IPS-11a (cell line): ENCODE measurements around the gene RALGAPA1.

Experiments used
- H3K4me3 ChIP-seq: one replicate; pipeline ENCODE4 v1.5.1; 2013; ENCODE audit warnings: low read depth, low read length, control low read depth

The RALGAPA1 gene

DNA sequence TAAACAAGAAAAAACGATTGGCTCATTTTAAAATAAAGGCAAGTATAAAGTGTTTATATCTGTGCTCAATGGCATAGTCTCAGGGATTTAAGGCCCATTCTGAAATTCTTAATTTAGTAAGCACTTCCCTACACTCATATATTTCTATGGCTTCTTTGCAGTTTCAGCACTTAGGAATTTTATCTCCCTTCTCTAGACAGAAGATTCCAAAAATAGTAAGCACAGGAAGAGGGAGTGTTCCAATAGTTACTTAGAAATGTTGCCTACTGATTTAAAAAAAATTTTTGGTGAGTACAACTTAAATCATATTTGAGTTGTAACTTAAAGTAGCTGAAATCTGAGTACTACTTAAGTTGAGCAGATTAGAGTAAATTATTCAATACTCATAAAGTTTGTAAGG, 255.3 kb downstream of the RALGAPA1 start:
- no peak overlapping the region for H3K4me3 ChIP-seq

DNA sequence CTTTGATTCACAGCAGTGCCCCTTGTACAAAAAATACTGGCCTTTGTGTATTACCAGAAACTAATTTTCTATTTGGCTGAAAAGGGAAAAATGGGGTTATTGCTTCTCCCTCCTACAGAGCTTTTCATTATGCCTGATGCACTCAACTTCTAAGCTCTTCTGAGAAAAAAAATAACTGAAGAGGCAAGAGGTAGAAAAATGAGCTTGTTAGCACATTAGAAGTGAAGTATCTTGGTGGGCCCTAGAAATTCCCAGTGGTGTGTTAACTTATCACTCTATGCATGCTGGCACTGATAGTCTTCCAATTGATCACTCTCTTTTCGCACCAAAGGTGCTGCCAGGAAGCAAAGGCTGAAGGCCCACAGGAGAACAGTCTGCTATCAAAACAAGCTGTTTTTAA, 258.0 kb downstream of the RALGAPA1 start:
- H3K4me3 ChIP-seq: no peak overlapping the region

- no peak overlapping the region for H3K4me3 ChIP-seq
Measured at GRCh38 chr14:35549551-35549950, 259.5 kb downstream of the RALGAPA1 start.

- no peak overlapping the region for H3K4me3 ChIP-seq
Measured at GRCh38 chr14:35543006-35543405, 266.1 kb downstream of the RALGAPA1 start.

GRCh38 chr14:35539969-35540368, 269.1 kb downstream of the RALGAPA1 start:
- H3K4me3 ChIP-seq: no peak overlapping the region

DNA sequence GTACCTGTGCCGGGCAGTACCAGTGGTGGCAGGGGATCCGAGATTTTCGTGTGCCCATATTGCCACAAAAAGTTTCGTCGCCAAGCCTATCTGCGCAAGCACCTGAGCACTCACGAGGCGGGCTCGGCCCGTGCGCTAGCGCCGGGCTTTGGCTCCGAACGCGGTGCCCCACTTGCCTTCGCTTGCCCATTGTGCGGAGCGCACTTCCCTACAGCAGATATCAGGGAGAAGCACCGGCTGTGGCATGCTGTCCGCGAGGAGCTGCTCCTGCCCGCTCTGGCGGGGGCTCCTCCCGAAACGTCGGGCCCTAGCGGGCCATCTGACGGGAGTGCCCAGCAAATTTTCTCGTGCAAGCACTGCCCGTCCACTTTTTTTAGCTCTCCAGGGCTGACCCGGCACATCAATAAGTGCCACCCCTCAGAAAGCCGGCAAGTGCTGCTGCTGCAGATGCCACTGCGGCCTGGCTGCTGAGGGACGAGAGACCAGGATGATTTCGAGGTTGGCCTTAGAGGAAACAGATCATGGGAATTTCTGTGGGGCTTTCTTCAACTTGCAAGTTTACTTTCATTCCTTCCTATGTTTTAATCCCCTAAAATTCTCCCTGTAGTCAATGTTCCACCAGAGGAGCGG, 273.5 kb downstream of the RALGAPA1 start:
- H3K4me3 ChIP-seq: peak overlapping the region; percentile 60

- peak overlapping the region; percentile 60 for H3K4me3 ChIP-seq
Measured at GRCh38 chr14:35534873-35535482, 274.1 kb downstream of the RALGAPA1 start.

- H3K4me3 ChIP-seq: peak overlapping the region; percentile 59
Measured at GRCh38 chr14:35534208-35534872, 274.8 kb downstream of the RALGAPA1 start.

DNA sequence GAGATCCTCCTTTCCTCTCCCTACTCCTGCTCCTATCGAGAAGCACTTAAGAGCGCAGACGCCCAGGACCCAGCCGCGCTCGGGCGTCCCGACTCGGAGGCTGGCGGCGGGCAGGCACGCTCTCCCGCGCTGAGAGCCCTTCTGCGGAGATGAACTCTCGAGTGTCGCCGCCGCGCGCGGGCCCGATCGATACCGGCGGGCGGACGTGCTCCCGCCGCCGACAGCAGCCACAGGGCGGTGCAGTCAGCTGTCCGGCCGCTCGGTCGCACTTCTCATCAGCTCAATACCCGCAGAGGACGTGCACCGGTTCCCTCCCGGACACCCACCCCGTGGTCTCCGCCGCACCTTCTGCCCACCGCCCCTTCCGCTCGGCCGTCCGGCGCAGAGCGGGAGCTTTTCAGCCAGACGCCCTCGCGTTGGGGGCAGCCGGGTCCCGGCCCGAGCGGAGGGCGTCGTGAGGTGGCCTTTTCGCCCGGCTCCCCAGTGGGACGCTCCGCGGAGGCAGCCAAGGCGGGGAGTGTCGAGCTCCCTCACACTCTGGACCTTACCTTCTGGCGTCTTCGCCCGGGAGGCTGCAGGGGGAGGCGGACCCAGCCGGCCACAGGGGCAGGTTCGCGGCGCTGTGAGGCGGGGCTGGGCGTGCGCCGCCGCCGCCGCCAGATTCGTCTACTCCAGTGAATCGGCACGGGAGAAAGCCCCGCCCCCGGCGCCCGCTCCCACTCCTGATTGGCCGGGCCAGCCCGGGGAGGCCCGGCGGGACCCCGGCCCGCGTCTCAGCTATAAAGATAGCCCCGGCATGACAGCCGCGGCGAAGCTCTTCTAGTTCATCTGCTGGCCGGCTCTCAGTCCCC, 275.5 kb downstream of the RALGAPA1 start, which contains the start of gene INSM2:
Gene INSM2, plus strand, starts transcription at position 808 of the 851 bp plus-strand sequence. CDS start 89 bp downstream, outside the sequence.
- peak within 1 kb of the TSS; percentile 59 for H3K4me3 ChIP-seq

DNA sequence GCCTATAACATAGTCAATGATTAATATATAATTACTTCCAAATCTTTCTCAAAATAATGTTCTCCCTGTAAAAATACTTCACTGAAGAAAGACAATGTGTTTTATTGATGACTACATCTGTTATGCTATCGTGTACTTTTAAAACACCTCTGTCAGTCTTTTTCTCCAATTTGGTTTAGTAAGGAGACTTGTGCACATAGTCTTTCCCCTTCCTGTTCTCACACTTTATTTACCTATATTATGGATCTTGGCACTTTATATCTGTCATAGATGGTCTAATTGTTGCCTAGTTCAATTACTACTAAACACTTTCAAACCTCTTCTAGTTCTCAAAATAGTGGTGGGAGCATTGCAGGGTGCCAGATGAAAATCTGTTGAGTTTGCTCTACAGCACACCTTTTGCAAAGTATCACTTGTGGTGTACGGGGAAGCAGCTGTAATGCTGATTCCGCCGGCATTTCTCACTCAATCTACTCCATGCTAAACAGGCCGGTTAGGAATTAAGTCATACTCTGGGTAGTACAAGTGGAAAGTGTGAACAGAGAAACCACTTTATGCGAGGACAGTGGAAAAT, 276.2 kb downstream of the RALGAPA1 start:
- peak overlapping the region; percentile 59 for H3K4me3 ChIP-seq

- H3K4me3 ChIP-seq: no peak overlapping the region
Measured at GRCh38 chr14:35531960-35532747, 276.9 kb downstream of the RALGAPA1 start.

GRCh38 chr14:35526962-35527361, 282.1 kb downstream of the RALGAPA1 start:
- no peak overlapping the region for H3K4me3 ChIP-seq

- no peak overlapping the region for H3K4me3 ChIP-seq
Measured at GRCh38 chr14:35525695-35526094, 283.4 kb downstream of the RALGAPA1 start.

DNA sequence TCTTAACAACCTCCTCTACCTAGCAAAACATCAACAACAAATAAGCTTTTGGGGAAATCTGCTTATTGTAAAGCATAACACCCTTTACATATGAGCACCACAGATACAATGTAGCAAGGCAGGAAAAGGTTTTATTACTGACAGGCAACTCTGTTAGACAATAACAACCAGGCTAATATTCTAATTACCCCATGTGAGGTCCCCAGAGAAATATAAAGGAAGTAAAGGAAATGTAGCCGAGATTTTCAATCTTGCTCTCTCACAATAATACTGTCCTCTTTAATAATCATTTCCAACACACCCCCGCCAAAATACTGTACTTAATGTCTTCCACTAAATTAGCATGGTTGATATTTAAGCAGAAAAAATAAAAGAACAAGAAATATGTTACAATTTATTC, 289.1 kb downstream of the RALGAPA1 start:
- no peak overlapping the region for H3K4me3 ChIP-seq

- no peak overlapping the region for H3K4me3 ChIP-seq
Measured at GRCh38 chr14:35515916-35516315, 293.2 kb downstream of the RALGAPA1 start.

DNA sequence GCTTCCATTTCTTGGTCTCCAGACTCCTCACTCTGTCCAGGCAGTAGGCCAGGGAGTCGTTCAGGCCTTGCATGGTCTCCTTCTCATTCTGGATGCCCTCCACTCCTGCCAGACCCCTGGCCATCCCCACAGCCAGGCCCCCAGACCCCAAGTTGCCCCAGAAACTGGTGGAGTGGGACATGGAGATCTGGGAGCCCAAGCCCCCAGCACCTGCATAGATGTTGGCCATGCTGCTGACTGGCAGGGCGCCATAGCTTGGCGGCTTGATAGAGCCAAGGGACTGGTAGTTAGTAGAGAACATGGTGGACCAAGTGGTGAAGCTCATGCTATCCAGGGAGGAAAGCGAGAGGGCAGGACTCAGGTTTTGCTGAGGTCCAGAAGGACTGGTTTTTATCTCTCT, 296.3 kb downstream of the RALGAPA1 start:
- H3K4me3 ChIP-seq: no peak overlapping the region

- no peak overlapping the region for H3K4me3 ChIP-seq
Measured at GRCh38 chr14:35509846-35510245, 299.2 kb downstream of the RALGAPA1 start.

DNA sequence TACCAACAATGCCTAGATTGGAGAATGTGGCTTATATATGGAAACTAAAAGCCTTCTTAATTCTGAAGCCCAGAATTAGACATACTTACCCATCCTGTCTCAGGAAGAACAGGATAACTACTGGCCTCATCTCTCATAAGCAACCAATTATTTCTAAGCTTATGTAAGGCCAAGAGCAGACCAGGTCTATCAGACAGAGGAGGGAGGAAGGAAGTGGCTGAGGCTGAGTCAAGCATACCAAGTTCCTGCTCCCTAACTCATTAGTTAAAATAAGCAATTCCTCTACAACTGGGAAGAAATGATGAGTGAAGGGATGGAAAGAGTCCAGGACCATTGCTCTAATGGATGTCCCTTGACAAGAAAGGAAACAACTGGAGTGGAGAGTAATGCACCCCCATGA, 302.2 kb downstream of the RALGAPA1 start:
- H3K4me3 ChIP-seq: no peak overlapping the region

GRCh38 chr14:35506461-35506860, 302.6 kb downstream of the RALGAPA1 start:
- H3K4me3 ChIP-seq: no peak overlapping the region

DNA sequence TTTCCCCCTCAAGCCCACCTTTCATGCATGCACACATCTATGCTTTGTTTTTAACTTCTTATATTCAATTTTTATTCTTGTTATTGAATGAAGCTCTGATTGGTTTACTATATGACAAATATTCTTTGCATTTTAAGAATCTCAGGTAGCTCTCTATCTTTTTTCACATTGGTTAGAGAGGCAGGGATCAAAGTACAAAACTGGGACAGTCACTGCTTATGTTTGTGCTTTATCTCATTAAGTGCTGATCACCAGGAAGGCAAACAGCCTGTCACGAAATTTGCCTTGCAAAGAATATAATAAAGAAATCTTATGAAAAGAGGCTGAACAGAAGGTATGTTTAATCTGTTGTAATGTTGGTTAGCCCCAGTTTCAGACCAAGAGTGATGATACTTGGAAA, 304.8 kb downstream of the RALGAPA1 start:
- H3K4me3 ChIP-seq: no peak overlapping the region
